Mesenchymal stem cell (in vitro differentiated cells and primary cell): Measurements from ENCODE around the gene BNC2.

Source experiments
- DNase-seq: peaks from one replicate; pipeline ENCODE4 v3.0.0-alpha.2; 2013
- H2AFZ ChIP-seq: one replicate; pipeline ENCODE4 v1.6.1; 2013; ENCODE audit warnings: low read depth, mild to moderate bottlenecking, control low read depth, inconsistent platforms, low read length, moderate library complexity
- H2AK5ac ChIP-seq: 2 replicates; pipeline ENCODE4 v1.6.1; 2013; ENCODE audit warnings: low read length, moderate library complexity, mild to moderate bottlenecking, inconsistent platforms; ENCODE audit not compliant: severe bottlenecking
- H2BK120ac ChIP-seq: one replicate; pipeline ENCODE4 v1.6.1; 2013; ENCODE audit warnings: low read depth, mild to moderate bottlenecking, inconsistent platforms, low read length, moderate library complexity
- H2BK12ac ChIP-seq, 2 experiments: one replicate each; pipeline ENCODE4 v1.6.1; 2013; ENCODE audit warnings: inconsistent platforms in 2 of 2, low read length in 2 of 2, mild to moderate bottlenecking in 2 of 2, moderate library complexity in 2 of 2, control low read depth in 1 of 2
- H2BK15ac ChIP-seq: one replicate; pipeline ENCODE4 v1.6.1; 2013; ENCODE audit warnings: mild to moderate bottlenecking, low read depth, inconsistent platforms; ENCODE audit not compliant: poor library complexity, severe bottlenecking
- H2BK5ac ChIP-seq: 2 replicates; pipeline ENCODE4 v1.6.1; 2013; ENCODE audit warnings: low read depth, mild to moderate bottlenecking, low read length, control low read depth, inconsistent platforms; ENCODE audit not compliant: poor library complexity, severe bottlenecking
- H3K14ac ChIP-seq, 2 experiments: one replicate each; pipeline ENCODE4 v1.6.1; 2013; ENCODE audit warnings: inconsistent platforms in 2 of 2, low read length in 2 of 2, control low read depth in 1 of 2, mild to moderate bottlenecking in 1 of 2, moderate library complexity in 1 of 2
- H3K18ac ChIP-seq, 2 experiments: one replicate each; pipeline ENCODE4 v1.6.1; 2013; ENCODE audit warnings: inconsistent platforms in 2 of 2, low read length in 2 of 2, control low read depth in 1 of 2, low read depth in 1 of 2, mild to moderate bottlenecking in 1 of 2
- H3K23ac ChIP-seq, 2 experiments: one replicate each; pipeline ENCODE4 v1.6.1; 2013; ENCODE audit warnings: inconsistent platforms in 2 of 2, low read length in 2 of 2, mild to moderate bottlenecking in 2 of 2, moderate library complexity in 2 of 2, control low read depth in 1 of 2
- H3K27ac ChIP-seq: 2 replicates; pipeline ENCODE4 v1.5.1; 2013; ENCODE audit warnings: mild to moderate bottlenecking, moderate library complexity, low read length, control low read depth, inconsistent platforms; ENCODE audit not compliant: poor library complexity, severe bottlenecking
- H3K27me3 ChIP-seq, 2 experiments: 2 replicates each; pipeline versions ENCODE4 v1.6.1 to v1.7.0; 2013; ENCODE audit warnings: low read length in 2 of 2, mild to moderate bottlenecking in 2 of 2, moderate library complexity in 2 of 2, control low read depth in 1 of 2, inconsistent platforms in 1 of 2; ENCODE audit not compliant: control insufficient read depth in 1 of 2, insufficient read depth in 1 of 2
- H3K36me3 ChIP-seq, 2 experiments: 2 replicates each; pipeline versions ENCODE4 v1.6.1 to v1.7.0; 2013; ENCODE audit warnings: low read length in 2 of 2, control low read depth in 1 of 2, inconsistent platforms in 1 of 2, low read depth in 1 of 2, mild to moderate bottlenecking in 1 of 2; ENCODE audit not compliant: insufficient read depth in 2 of 2, control insufficient read depth in 1 of 2
- H3K4ac ChIP-seq, 2 experiments: one replicate each; pipeline ENCODE4 v1.6.1; 2013; ENCODE audit warnings: inconsistent platforms in 2 of 2, low read length in 2 of 2, mild to moderate bottlenecking in 2 of 2, moderate library complexity in 2 of 2, control low read depth in 1 of 2, low read depth in 1 of 2
- H3K4me1 ChIP-seq: 2 replicates; pipeline ENCODE4 v1.6.1; 2013; ENCODE audit warnings: low read depth, low read length, control low read depth; ENCODE audit not compliant: control insufficient read depth, insufficient read depth
- H3K4me2 ChIP-seq: 2 replicates; pipeline ENCODE4 v1.6.1; 2013; ENCODE audit warnings: low read length, mild to moderate bottlenecking, inconsistent platforms; ENCODE audit not compliant: poor library complexity, severe bottlenecking
- H3K4me3 ChIP-seq, 2 experiments: 2 replicates each; pipeline versions ENCODE4 v1.5.1 to v1.7.0; 2013; ENCODE audit warnings: low read length in 2 of 2, mild to moderate bottlenecking in 2 of 2, control low read depth in 1 of 2, low read depth in 1 of 2; ENCODE audit not compliant: insufficient read depth in 1 of 2
- H3K79me1 ChIP-seq: replicated peaks from 2 replicates; pipeline ENCODE4 v1.6.1; 2013; ENCODE audit warnings: mild to moderate bottlenecking, control low read depth, low read length, inconsistent platforms; ENCODE audit not compliant: poor library complexity, severe bottlenecking
- H3K9ac ChIP-seq: 2 replicates; pipeline ENCODE4 v1.7.0; 2013; ENCODE audit warnings: mild to moderate bottlenecking, low read length, moderate library complexity
- H3K9me3 ChIP-seq: 2 replicates; pipeline ENCODE4 v1.7.0; 2013; ENCODE audit warnings: mild to moderate bottlenecking, low read length; ENCODE audit not compliant: control insufficient read depth
- H4K8ac ChIP-seq: one replicate; pipeline ENCODE4 v1.6.1; 2013; ENCODE audit warnings: inconsistent platforms, mild to moderate bottlenecking, low read length, moderate library complexity
- H4K91ac ChIP-seq: one replicate; pipeline ENCODE4 v1.6.1; 2013; ENCODE audit warnings: mild to moderate bottlenecking, low read length, inconsistent platforms
- WGBS: methylation state at CpG from one replicate; pipeline ENCODE4 v1.1.7; 2013; ENCODE audit warnings: mixed read lengths; 5-methylcytosine and 5-hydroxymethylcytosine counted together

The BNC2 gene

GRCh38 chr9:16735001-16735400 is 135.5 kb downstream of the BNC2 start:
- H3K9ac ChIP-seq: no peak overlapping the region
- peaks cover 0 to 46% of the 10 kb centered on the region in 2 experiments for H3K36me3 ChIP-seq
- peaks cover 17% of the 10 kb centered on the region for H3K79me1 ChIP-seq
- no peak overlapping the region for H3K4me3 ChIP-seq
- H3K4ac ChIP-seq: no peak overlapping the region
- H3K27me3 ChIP-seq: no peaks in the 10 kb centered on the region
- H3K4me1 ChIP-seq: no peaks in the 10 kb centered on the region
- H2AFZ ChIP-seq: no peak overlapping the region
- H2BK12ac ChIP-seq: no peak overlapping the region
- no peak overlapping the region for H3K4me2 ChIP-seq
- no peak overlapping the region for H2BK120ac ChIP-seq
- H4K8ac ChIP-seq: no peak overlapping the region
- no peak overlapping the region for H3K23ac ChIP-seq
- H3K18ac ChIP-seq: no peak overlapping the region
- no peak overlapping the region for H3K14ac ChIP-seq
- DNase-seq: no peak
- H2AK5ac ChIP-seq: no peak overlapping the region
- H2BK5ac ChIP-seq: no peak overlapping the region
- H3K27ac ChIP-seq: no peak overlapping the region
- no peak overlapping the region for H4K91ac ChIP-seq
- no peaks in the 10 kb centered on the region for H3K9me3 ChIP-seq
- H2BK15ac ChIP-seq: no peak overlapping the region

GRCh38 chr9:16732546-16732945 is 137.9 kb downstream of the BNC2 start:
- Histone ChIP-seq H3K27me3 (no peaks in the 10 kb centered on the region), H3K9me3 (no peaks in the 10 kb centered on the region), H3K27ac (no peak overlapping the region)

GRCh38 chr9:16730162-16730561 is 140.3 kb downstream of the BNC2 start:
- H3K27ac ChIP-seq: no peak overlapping the region
- no peak overlapping the region for H2AFZ ChIP-seq
- no peak overlapping the region for H2BK15ac ChIP-seq
- no peak overlapping the region for H4K91ac ChIP-seq
- no peak overlapping the region for H2AK5ac ChIP-seq
- no peak overlapping the region for H4K8ac ChIP-seq
- H2BK5ac ChIP-seq: no peak overlapping the region
- H2BK12ac ChIP-seq: no peak overlapping the region
- H3K9me3 ChIP-seq: no peaks in the 10 kb centered on the region
- H2BK120ac ChIP-seq: no peak overlapping the region
- no peaks in the 10 kb centered on the region for H3K27me3 ChIP-seq
- no peak overlapping the region for H3K4me2 ChIP-seq
- H3K79me1 ChIP-seq: peaks cover 11% of the 10 kb centered on the region
- no peak overlapping the region for H3K14ac ChIP-seq
- no peak overlapping the region for H3K18ac ChIP-seq
- 46% methylated on average over 5 of the region's 5 CpGs for WGBS
- H3K4ac ChIP-seq: no peak overlapping the region
- no peak overlapping the region for H3K23ac ChIP-seq
- no peak overlapping the region for H3K9ac ChIP-seq
- DNase-seq: no peak
- peaks cover 0 to 41% of the 10 kb centered on the region in 2 experiments for H3K36me3 ChIP-seq
- no peak overlapping the region for H3K4me3 ChIP-seq
- peaks cover 8% of the 10 kb centered on the region for H3K4me1 ChIP-seq

More at GRCh38 chr9:16732546-16732945, 137.9 kb downstream of the BNC2 start:
- no peak for DNase-seq
- Histone ChIP-seq H2AK5ac (no peak overlapping the region), H4K8ac (no peak overlapping the region), H4K91ac (no peak overlapping the region), H3K4me2 (no peak overlapping the region), H3K9ac (no peak overlapping the region), H3K79me1 (peaks cover 16% of the 10 kb centered on the region), H3K14ac (no peak overlapping the region), H2BK5ac (no peak overlapping the region), H2BK120ac (no peak overlapping the region), H3K23ac (no peak overlapping the region), H3K4me3 (no peak overlapping the region), H2AFZ (no peak overlapping the region), H3K4ac (no peak overlapping the region), H3K36me3 (peaks cover 0 to 47% of the 10 kb centered on the region in 2 experiments), H3K4me1 (peaks cover 7% of the 10 kb centered on the region), H2BK15ac (no peak overlapping the region), H3K18ac (no peak overlapping the region), H2BK12ac (no peak overlapping the region)
- WGBS: 100% methylated on average over 1 of the region's 5 CpGs

- H2BK15ac ChIP-seq: no peak overlapping the region
These were observed 140.8 kb downstream of the BNC2 start for GRCh38 chr9:16729651-16730050.

More at GRCh38 chr9:16729651-16730050, 140.8 kb downstream of the BNC2 start:
- Histone ChIP-seq H3K4me3 (peak overlapping the region in 1 of 2 experiments; percentile 81), H2BK12ac (no peak overlapping the region), H3K79me1 (peaks cover 9% of the 10 kb centered on the region), H4K91ac (no peak overlapping the region), H2BK120ac (no peak overlapping the region), H4K8ac (no peak overlapping the region), H3K27me3 (no peaks in the 10 kb centered on the region), H3K4me1 (peaks cover 8% of the 10 kb centered on the region), H2BK5ac (no peak overlapping the region), H3K27ac (no peak overlapping the region), H3K4me2 (no peak overlapping the region), H3K36me3 (peaks cover 0 to 37% of the 10 kb centered on the region in 2 experiments), H2AK5ac (no peak overlapping the region), H3K18ac (no peak overlapping the region), H3K14ac (no peak overlapping the region), H3K4ac (no peak overlapping the region), H2AFZ (no peak overlapping the region), H3K9me3 (no peaks in the 10 kb centered on the region), H3K23ac (no peak overlapping the region), H3K9ac (peak overlapping the region; percentile 96)
- DNase-seq: peak; percentile 35
- 29% methylated on average over 4 of the region's 4 CpGs for WGBS
